ENCODE measurements around the gene NALCN. TPM values are rescaled to one million over a fixed set of nuclear protein-coding genes. Genes with fewer than 3 reads are reported as not detected.

The NALCN gene
- total RNA-seq, 1 donor from 2014 or later, result 8.2 TPM

DNA sequence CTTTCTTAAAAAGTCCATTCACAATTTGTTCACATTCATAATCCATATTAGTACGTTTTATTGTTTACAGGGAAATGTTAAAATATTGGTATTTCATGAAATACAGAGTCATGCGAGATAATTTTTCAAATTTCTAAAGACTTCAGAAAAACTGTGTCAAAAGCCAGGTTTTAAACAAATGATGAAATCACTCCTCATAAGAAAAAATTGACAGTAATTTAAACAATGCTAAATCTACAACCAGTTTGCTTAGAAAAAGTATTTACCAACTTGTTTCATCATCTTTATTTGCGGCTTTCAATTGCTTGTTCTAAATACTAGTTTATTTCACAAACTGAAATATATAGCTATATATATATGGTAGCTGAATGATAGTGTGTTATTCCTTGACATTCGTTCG, 1.2 kb upstream of the NALCN start:
- intact Hi-C loops (cut with DNase I), result no loop called here
- ATAC-seq (ENCODE audit: poor library complexity) (no peak), DNase-seq (no peak)

- DNase-seq (no peak), ATAC-seq (ENCODE audit: poor library complexity) (peak; percentile 48)
- intact Hi-C loops (cut with DNase I), result no loop called here
These were observed 717 bp upstream of the NALCN start for GRCh38 chr13:101417043-101417406.

DNA sequence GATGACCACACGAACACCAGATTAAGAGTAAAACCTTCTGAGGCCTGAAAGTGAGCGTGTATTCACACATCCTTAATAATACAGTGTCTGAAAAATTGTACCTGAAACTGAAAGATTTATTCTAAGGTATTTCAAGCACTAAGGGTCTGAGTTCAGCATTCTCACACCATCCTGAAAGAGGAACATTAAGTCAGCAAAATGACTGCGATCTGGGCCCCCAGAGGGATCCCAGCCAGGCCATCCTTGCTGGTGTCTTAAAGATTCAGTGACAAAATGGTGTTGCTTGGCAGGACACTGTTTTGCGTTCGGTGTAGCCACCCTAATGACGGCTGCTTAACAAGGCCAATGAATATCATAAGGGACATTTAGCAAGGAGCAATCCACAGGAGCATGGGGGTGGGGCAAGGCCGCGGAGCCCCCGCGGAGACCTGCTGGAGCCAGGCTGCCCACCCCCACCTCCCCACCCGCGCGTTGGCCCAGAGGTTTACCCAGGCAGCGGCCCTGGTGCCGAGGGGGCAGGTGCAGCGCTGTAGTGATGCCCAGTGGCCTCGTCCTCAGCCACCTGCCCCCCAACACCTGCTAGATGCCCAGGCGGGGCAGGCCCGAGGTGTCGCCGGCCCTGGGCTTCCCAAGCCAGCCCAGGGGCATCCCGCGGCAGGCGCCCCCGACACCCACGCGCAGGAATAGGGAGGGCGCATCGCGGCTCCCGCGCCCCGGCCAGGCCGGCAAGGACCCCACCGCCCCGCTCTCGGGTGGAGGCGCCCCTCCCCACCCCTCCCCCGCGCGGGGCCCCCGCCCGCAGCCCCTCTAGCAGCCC, 742 bp downstream of the NALCN start:
- DNase-seq, result no peak
- intact Hi-C loops (cut with DNase I), result no loop called here
- peak; percentile 62 for ATAC-seq (ENCODE audit: poor library complexity)

DNA sequence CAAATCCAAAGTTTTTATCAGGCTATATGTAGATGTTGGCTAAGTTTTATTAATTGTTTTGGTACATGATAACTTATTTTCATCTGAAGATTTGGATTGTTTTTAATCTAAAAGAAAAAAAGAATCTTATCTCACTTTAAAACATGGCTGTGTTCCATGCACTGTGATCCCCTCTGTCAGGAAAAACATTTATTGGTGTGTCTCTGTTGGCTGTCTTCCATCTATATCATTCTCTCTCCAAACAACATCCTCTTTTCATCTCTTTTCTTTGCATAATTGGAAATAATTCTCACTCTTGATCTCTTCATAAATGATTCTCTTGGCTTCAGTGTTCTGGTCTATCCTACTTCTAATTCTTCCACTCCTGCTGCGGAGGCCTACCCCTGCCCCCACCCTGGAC, 4.2 kb downstream of the NALCN start:
- intact Hi-C loops (cut with DNase I), result no loop called here
- no peak for ATAC-seq (ENCODE audit: poor library complexity)
- DNase-seq, result no peak

- ATAC-seq (ENCODE audit: poor library complexity), result peak; percentile 74
- DNase-seq, result no peak
- intact Hi-C loops (cut with DNase I), result no loop called here
These were observed 7.2 kb downstream of the NALCN start for GRCh38 chr13:101408992-101409656.

GRCh38 chr13:101408154-101408553, 8.2 kb downstream of the NALCN start:
- intact Hi-C loops (cut with DNase I), result no loop called here
- ATAC-seq (ENCODE audit: poor library complexity), result peak; percentile 53
- DNase-seq, result no peak

DNA sequence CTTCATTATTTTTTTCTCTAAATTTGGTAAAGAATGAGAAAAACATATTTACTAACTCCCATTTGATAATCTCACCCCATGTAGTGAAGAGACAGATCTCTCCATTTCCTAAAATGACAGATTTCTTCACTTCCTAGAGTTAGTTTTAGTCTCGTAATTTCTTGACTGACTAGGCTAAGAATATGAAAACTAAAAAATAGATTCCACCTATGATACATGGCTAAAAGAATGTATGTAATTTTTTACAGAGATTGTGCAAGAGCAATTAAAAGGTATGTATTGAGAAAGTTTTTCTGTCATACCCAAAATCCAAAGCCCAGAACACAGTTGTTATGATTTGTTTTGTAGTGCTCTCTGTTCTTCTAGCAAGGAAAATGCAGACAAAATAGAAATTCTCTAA, 9.5 kb downstream of the NALCN start:
- intact Hi-C loops (cut with DNase I), result no loop called here
- no peak for ATAC-seq (ENCODE audit: poor library complexity)
- DNase-seq, result no peak

GRCh38 chr13:101401196-101401595, 15.1 kb downstream of the NALCN start:
- no peak for DNase-seq
- intact Hi-C loops (cut with DNase I), result no loop called here
- no peak for ATAC-seq (ENCODE audit: poor library complexity)

- DNase-seq, result no peak
- intact Hi-C loops (cut with DNase I), result no loop called here
- no peak for ATAC-seq (ENCODE audit: poor library complexity)
These were observed 16.9 kb downstream of the NALCN start for GRCh38 chr13:101399365-101399764.

GRCh38 chr13:101398920-101399319, 17.4 kb downstream of the NALCN start:
- DNase-seq (no peak), ATAC-seq (ENCODE audit: poor library complexity) (no peak)
- intact Hi-C loops (cut with DNase I), result no loop called here

- no peak for ATAC-seq (ENCODE audit: poor library complexity)
- intact Hi-C loops (cut with DNase I), result no loop called here
- no peak for DNase-seq
These were observed 18.1 kb downstream of the NALCN start for GRCh38 chr13:101398191-101398590.

DNA sequence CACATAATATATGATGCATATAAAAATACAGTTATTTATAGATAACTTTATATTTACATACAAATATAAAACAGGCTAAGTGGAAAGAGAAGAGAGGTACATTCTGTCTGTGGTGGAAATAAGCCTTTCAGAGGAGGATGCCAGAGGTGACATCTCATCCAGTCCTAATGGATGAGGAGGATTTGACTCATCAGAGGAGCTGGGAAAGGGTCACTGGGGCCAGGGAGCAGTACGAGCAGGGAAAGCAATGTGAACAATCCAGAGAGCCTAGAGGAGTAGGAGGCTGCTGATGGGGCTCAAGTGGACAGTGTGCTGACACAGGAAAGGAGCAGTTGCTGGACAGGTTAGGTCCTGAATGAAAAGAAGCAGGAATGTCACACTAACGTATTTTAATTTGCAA, 18.6 kb downstream of the NALCN start:
- ATAC-seq (ENCODE audit: poor library complexity), result no peak
- intact Hi-C loops (cut with DNase I), result no loop called here
- no peak for DNase-seq

- intact Hi-C loops (cut with DNase I), result no loop called here
- ATAC-seq (ENCODE audit: poor library complexity), result no peak
- DNase-seq, result no peak
These were observed 21.7 kb downstream of the NALCN start for GRCh38 chr13:101394605-101395004.

DNA sequence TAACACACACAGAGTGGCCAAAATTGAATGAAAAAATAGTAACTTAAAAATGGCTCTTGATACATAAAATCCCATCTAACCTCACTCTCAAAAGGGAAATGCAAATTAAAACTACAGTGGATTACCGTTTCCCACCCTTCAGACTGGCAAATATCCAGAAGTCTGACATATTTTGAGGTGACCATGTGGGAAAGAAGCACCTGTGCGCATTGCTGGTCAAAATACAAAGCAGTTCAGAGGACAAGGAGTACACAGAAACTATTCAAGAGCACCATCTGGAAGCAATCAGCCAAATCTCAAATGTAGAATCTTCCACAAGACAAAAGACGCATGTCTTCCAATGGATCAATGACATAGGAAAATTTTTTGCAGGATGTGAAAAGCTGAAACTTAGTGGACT, 23.2 kb downstream of the NALCN start:
- ATAC-seq (ENCODE audit: poor library complexity), result no peak
- intact Hi-C loops (cut with DNase I), result no loop called here

GRCh38 chr13:101390461-101390860, 25.8 kb downstream of the NALCN start:
- intact Hi-C loops (cut with DNase I), result no loop called here
- no peak for ATAC-seq (ENCODE audit: poor library complexity)
- DNase-seq, result no peak

More for the DNA sequence above, 23.2 kb downstream of the NALCN start:
- no peak for DNase-seq

- DNase-seq, result no peak
- intact Hi-C loops (cut with DNase I), result no loop called here
- ATAC-seq (ENCODE audit: poor library complexity), result no peak
These were observed 31.4 kb downstream of the NALCN start for GRCh38 chr13:101384929-101385328.

GRCh38 chr13:101383595-101383994, 32.7 kb downstream of the NALCN start:
- intact Hi-C loops (cut with DNase I), result no loop called here
- no peak for DNase-seq
- no peak for ATAC-seq (ENCODE audit: poor library complexity)

DNA sequence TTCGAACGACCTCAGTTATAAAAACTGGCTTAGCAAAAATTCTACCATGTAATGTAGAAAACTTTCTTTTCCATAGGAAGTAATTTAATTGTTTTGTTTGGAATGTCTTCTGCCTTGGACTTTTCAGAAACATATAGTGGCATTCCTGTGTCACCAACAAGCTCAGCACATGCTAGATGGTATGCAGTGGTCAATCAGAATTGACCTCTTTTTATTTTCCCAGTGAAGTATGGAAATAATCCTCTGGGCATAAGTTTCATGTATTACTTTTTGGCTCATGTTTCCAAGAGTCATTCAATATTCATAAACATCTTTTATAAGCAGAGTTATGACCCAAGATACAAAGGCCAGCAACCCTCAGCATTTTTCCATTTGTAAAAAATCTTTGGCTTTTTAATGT, 33.6 kb downstream of the NALCN start:
- DNase-seq (no peak), ATAC-seq (ENCODE audit: poor library complexity) (no peak)
- intact Hi-C loops (cut with DNase I), result no loop called here

GRCh38 chr13:101382086-101382485, 34.2 kb downstream of the NALCN start:
- intact Hi-C loops (cut with DNase I), result no loop called here
- no peak for ATAC-seq (ENCODE audit: poor library complexity)
- no peak for DNase-seq

- ATAC-seq (ENCODE audit: poor library complexity) (no peak), DNase-seq (no peak)
- intact Hi-C loops (cut with DNase I), result no loop called here
These were observed 55.8 kb downstream of the NALCN start for GRCh38 chr13:101360525-101360924.
